Psoas muscle (tissue), 8 donors: ENCODE measurements around the gene ACSBG1. TPM values are rescaled to one million over a fixed set of nuclear protein-coding genes. Genes with fewer than 3 reads are reported as not detected.

Experiments used
- ATAC-seq, 4 donors: fragments of 200-7000 bp; cut with Tn5 transposase; one replicate each; pipeline ENCODE4 v1.9.1; 2020; ENCODE audit warnings: moderate library complexity in 3 of 4, mild to moderate bottlenecking in 2 of 4
- DNase-seq, 2 donors: peaks; one replicate each; pipeline ENCODE4 v3.0.0-alpha.2; 2020
- H3K27ac ChIP-seq: fragments of 200-600 bp; one replicate; pipeline ENCODE4 v1.8.0; 2022
- H3K27me3 ChIP-seq, 3 donors: fragments of 200-600 bp in 1 of 3; one replicate each; pipeline versions ENCODE4 v1.6.1 to v1.8.0; 2013 to 2022; ENCODE audit warnings: low read length in 2 of 3, mild to moderate bottlenecking in 2 of 3, moderate library complexity in 1 of 3; ENCODE audit not compliant: insufficient read depth in 3 of 3
- H3K36me3 ChIP-seq, 2 donors: fragments of 200-600 bp in 1 of 2; one replicate each; pipeline versions ENCODE4 v1.6.1 to v1.8.0; 2013 to 2022; ENCODE audit warnings: low read depth in 1 of 2, mild to moderate bottlenecking in 1 of 2, moderate library complexity in 1 of 2; ENCODE audit not compliant: insufficient read depth in 1 of 2
- H3K4me1 ChIP-seq: fragments of 200-600 bp; one replicate; pipeline ENCODE4 v1.8.0; 2022
- H3K4me3 ChIP-seq: fragments of 200-600 bp; one replicate; pipeline ENCODE4 v1.8.0; 2022; ENCODE audit warnings: mild to moderate bottlenecking
- H3K9me3 ChIP-seq: fragments of 200-600 bp; one replicate; pipeline ENCODE4 v1.8.0; 2022
- WGBS, 3 donors: extraction: QIAGEN DNeasy Blood & Tissue Kit; methylation state at CpG; one replicate each; pipeline versions ENCODE4 v1.1.6 to v1.1.7; 2013; 5-methylcytosine and 5-hydroxymethylcytosine counted together
- intact Hi-C, 2 donors: fragments of 100-400 bp; cut with DNase I; formaldehyde crosslinking; loops; one replicate each; pipeline versions ENCODE4 v1.11.0 to v1.14.2; 2022
- polyA plus RNA-seq, 3 donors: library from polyadenylated mRNA; stranded (reverse); fragments of 200-250 nt; gene quantifications; one replicate each; pipeline ENCODE4 v1.2.3, GENCODE V29; 2013
- total RNA-seq, 4 donors: library from RNA; stranded (reverse); fragmentation: NEBNext Ultra II Directional in 2 of 4; extraction: Animal tissue kit (Norgen Biotek cat#: 25700) in 2 of 4; gene quantifications; one replicate each; pipeline versions ENCODE4 v1.2.1 to v1.2.4, GENCODE V29; 2021 to 2023
- TF ChIP-seq, protein P1 (sequence below): fragments of 200-600 bp; IDR thresholded peaks from one replicate; pipeline ENCODE4 v1.8.0; 2022; ENCODE audit warnings: antibody characterized with exemption
- donor health status: healthy with polysubstance abuse.
- donor health status: DM: no; HTN: no; CAD: no; lungs with moderate emphysema.
- donor health status: Bipolar disorder and iron deficiency.
- donor health status: healthy.
- donor health status: DM: yes; HTN: yes; CAD: no.
- donor health status: DM: no; HTN: no; CAD: no.
- donor health status: DM: no; HTN: no; CAD: no.
- donor health status: DM: yes; HTN: yes; CAD: no.

ACSBG1 gene
- total and polyA plus RNA-seq, 7 donors: 0.12 to 0.64 (median 0.51) TPM; not detected in 3

DNA sequence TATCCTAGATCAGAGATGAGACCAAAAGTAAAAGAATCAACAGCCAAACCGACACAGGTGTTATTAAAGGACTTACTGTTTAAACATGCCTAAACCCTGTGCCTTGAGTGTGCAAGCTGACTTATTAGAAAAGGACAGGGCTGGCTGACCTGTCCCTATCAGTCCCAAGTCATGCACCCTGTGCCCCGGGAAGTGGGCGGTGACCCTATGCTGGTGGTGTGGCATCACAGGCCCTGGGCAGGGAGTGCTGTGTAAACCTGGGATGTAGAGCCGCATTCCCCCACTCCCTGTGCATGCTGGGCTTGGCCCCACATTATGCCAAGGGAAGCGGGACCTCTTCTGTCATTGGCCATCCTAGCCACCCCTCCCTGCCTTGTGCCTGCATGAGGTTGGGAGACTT lies 40.6 kb upstream of the ACSBG1 start:
- intact Hi-C loops: no loop called here
- ATAC-seq: peak in 1 of 4 donors; percentile 32
- TF ChIP-seq, protein P1, sequence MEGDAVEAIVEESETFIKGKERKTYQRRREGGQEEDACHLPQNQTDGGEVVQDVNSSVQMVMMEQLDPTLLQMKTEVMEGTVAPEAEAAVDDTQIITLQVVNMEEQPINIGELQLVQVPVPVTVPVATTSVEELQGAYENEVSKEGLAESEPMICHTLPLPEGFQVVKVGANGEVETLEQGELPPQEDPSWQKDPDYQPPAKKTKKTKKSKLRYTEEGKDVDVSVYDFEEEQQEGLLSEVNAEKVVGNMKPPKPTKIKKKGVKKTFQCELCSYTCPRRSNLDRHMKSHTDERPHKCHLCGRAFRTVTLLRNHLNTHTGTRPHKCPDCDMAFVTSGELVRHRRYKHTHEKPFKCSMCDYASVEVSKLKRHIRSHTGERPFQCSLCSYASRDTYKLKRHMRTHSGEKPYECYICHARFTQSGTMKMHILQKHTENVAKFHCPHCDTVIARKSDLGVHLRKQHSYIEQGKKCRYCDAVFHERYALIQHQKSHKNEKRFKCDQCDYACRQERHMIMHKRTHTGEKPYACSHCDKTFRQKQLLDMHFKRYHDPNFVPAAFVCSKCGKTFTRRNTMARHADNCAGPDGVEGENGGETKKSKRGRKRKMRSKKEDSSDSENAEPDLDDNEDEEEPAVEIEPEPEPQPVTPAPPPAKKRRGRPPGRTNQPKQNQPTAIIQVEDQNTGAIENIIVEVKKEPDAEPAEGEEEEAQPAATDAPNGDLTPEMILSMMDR: no peak

DNA sequence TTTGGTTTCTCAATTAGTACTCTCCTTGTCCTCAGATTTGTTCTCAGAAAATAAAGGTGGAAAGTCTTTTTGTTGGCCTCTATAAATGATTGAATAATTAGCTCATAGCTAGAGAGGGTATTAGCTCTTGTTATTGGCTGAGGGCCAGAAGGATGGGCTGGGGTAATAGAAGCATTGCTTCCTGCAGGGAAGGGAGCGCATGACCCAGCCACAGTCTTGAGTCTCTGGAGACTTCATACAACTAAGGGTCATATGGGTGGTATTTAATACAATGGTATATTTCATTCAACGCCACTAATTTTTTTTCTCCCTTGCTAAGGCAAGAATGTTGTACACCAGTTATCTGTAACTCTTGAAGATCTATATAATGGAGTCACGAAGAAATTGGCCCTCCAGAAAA lies 38.4 kb upstream of the ACSBG1 start:
- ATAC-seq (no peak), DNase-seq (no peak)
- H3K36me3 ChIP-seq: peaks cover 8 to 74% of the 10 kb centered on the region in 2 donors
- no peaks in the 10 kb centered on the region for H3K9me3 ChIP-seq
- intact Hi-C loops: no loop called here
- TF ChIP-seq, protein P1: no peak
- no peaks in the 10 kb centered on the region for H3K27me3 ChIP-seq
- peaks cover 21% of the 10 kb centered on the region for H3K4me1 ChIP-seq
- 86 to 94% (median 92%) methylated on average over 3 of the region's 3 CpGs for WGBS, 3 donors
- H3K4me3 ChIP-seq: no peak overlapping the region
- H3K27ac ChIP-seq: no peak overlapping the region

More for the DNA sequence above, 40.6 kb upstream of the ACSBG1 start:
- no peak for DNase-seq
- H3K36me3 ChIP-seq: peaks cover 9 to 96% of the 10 kb centered on the region in 2 donors
- H3K4me1 ChIP-seq: peaks cover 3% of the 10 kb centered on the region
- WGBS, 3 donors: 83 to 94% (median 89%) methylated on average over 5 of the region's 5 CpGs
- no peak overlapping the region for H3K4me3 ChIP-seq
- H3K9me3 ChIP-seq: no peaks in the 10 kb centered on the region
- no peak overlapping the region for H3K27ac ChIP-seq
- H3K27me3 ChIP-seq: no peaks in the 10 kb centered on the region

DNA sequence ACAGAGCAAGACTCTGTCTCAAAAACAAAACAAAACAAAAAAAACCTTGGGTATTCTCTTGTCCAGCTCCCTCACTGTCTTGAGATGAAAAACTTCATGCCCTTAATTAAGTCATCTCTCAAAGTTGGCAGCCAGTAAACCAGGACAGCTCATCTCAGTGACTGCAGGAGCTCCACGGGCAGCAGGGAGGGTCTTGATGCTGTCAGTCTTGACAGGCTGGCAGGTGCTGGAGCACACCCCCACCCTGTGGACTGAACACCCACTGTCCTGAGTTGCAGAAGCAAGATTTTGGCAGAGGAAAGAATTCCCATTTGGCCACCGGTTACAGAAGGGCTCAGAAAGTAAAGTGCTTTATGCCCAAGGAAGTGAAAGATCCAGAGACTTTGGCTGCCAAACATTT lies 38.0 kb upstream of the ACSBG1 start:
- DNase-seq (no peak), ATAC-seq (peak in 2 of 4 donors; percentile 41 to 54)
- intact Hi-C loops: no loop called here
- TF ChIP-seq, protein P1: no peak
- peaks cover 8 to 69% of the 10 kb centered on the region in 2 donors for H3K36me3 ChIP-seq
- no peaks in the 10 kb centered on the region for H3K9me3 ChIP-seq
- H3K27ac ChIP-seq: no peak overlapping the region
- no peak overlapping the region for H3K4me3 ChIP-seq
- 27 to 49% (median 34%) methylated on average over 2 of the region's 2 CpGs for WGBS, 3 donors
- H3K4me1 ChIP-seq: peaks cover 26% of the 10 kb centered on the region
- no peaks in the 10 kb centered on the region for H3K27me3 ChIP-seq

DNA sequence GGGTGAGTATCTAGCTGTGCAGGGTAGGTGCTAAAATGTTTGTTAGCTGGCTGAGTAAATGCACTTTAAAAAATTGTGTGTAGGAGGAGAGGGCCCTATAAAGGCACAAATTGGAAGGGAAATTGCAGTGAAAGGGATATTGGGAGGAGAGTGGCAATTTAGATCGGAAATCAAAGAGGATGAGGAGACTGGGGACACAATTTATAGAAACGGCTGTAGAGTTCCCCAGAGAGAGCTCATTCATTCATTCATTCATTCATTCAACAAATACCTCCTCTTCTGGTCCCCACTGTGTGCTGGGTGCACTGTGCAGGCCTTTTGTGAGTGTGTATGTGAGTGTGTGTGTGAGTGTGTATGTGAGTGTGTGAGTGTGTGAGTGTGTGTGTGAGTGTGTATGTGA lies 32.4 kb upstream of the ACSBG1 start:
- peak overlapping the region; percentile 54 for H3K4me3 ChIP-seq
- no peaks in the 10 kb centered on the region for H3K9me3 ChIP-seq
- H3K4me1 ChIP-seq: peaks cover 46% of the 10 kb centered on the region
- TF ChIP-seq, protein P1: no peak
- WGBS, 3 donors: 41 to 50% (median 44%) methylated on average over 2 of the region's 2 CpGs
- peaks cover 0 to 17% of the 10 kb centered on the region in 2 donors for H3K36me3 ChIP-seq
- H3K27me3 ChIP-seq: no peaks in the 10 kb centered on the region
- no peak for DNase-seq
- ATAC-seq: no peak
- peak overlapping the region; percentile 79 for H3K27ac ChIP-seq
- intact Hi-C loops: loop anchor here in 1 of 2 donors (10.0 kb wide), 1 partner anchor 262 kb away; no protein-coding TSS in a partner anchor

DNA sequence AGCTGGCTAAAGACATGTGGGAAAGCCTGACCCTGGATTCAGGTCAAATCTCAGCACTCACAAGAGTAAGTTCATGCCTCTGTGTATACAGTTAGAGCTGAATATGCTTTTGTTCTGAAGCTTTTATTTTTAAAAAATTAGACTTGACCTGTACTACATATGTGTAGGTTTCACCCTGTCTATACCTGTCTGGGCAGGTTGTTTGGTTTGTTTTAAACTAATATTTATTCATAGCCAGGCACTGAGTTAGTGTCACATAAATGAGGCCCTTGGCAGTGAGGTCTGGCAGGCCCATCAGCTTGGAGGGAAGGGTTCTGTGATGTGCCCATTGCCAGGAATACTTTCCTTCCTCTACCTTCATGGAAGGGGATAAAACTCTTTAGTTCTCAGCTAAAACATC lies 31.9 kb upstream of the ACSBG1 start:
- intact Hi-C loops: loop anchor here in 1 of 2 donors (10.0 kb wide), 1 partner anchor 261 kb away; no protein-coding TSS in a partner anchor
- TF ChIP-seq, protein P1: no peak
- Histone ChIP-seq H3K36me3 (peaks cover 0 to 12% of the 10 kb centered on the region in 2 donors), H3K4me3 (peak overlapping the region; percentile 54), H3K9me3 (no peaks in the 10 kb centered on the region), H3K27ac (peak overlapping the region; percentile 79), H3K27me3 (no peaks in the 10 kb centered on the region), H3K4me1 (peaks cover 46% of the 10 kb centered on the region)
- no peak for DNase-seq
- peak in 2 of 4 donors; percentile 1 to 3 for ATAC-seq
